GM21447 (cell line): Measurements from ENCODE around the gene NSRP1.
"Not testable (repeated sequence)": the region's sequence is repeated elsewhere in the genome, so short reads cannot be mapped to it uniquely, and the experiment has no call there.

ENCODE experiments used
- ATAC-seq: cut with Tn5 transposase; IDR thresholded peaks from one replicate; pipeline ENCODE4 v1.9.1; 2021; ENCODE audit not compliant: unreplicated experiment

The NSRP1 gene, protein sequence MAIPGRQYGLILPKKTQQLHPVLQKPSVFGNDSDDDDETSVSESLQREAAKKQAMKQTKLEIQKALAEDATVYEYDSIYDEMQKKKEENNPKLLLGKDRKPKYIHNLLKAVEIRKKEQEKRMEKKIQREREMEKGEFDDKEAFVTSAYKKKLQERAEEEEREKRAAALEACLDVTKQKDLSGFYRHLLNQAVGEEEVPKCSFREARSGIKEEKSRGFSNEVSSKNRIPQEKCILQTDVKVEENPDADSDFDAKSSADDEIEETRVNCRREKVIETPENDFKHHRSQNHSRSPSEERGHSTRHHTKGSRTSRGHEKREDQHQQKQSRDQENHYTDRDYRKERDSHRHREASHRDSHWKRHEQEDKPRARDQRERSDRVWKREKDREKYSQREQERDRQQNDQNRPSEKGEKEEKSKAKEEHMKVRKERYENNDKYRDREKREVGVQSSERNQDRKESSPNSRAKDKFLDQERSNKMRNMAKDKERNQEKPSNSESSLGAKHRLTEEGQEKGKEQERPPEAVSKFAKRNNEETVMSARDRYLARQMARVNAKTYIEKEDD

DNA sequence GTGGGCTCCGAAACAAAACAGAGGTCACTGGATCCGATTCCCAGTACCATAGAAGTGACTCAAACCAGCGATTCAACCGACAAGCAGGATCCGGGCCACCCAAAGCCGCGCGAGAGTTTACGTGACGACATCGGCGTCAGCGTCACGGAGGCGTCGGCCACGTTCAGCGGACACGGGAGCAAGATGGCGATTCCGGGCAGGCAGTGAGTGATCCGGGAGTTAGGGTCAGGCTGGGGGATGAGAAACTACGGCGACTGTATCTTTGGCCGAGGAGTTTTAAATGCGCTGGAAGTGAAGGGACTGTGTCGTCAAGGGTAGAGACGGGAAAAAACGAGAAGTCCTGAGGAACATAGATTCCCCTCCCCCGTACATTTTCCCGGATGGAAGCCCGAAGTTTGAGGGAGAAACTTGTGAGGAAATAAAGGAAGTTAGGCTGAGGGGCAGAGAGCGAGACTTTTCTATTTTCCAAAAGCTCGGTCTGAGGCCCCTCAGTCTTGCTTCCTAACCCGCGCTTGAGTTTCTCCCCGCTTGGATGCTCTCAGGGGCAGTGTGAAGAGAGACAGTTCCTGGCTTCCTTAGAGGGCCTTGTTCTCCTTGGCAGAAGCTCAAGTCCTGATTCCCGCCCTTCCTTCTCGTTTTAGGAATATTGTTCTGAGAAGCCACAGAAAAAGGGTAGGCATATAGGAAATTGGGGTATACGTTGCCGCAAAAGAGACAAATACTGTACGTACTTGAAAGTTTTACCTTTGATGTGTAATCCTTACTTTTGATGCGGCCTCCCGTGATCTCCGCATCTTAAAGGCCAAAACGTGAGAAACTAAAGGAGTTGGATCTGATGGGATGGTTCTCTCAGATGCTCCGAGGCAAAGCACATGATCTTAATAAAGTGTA lies at the start of gene NSRP1:
TSS of gene NSRP1 (plus strand) at position 156 of the 891 bp plus-strand sequence. CDS start at position 184, 28 bp downstream.
- peak; percentile 87 for ATAC-seq

DNA sequence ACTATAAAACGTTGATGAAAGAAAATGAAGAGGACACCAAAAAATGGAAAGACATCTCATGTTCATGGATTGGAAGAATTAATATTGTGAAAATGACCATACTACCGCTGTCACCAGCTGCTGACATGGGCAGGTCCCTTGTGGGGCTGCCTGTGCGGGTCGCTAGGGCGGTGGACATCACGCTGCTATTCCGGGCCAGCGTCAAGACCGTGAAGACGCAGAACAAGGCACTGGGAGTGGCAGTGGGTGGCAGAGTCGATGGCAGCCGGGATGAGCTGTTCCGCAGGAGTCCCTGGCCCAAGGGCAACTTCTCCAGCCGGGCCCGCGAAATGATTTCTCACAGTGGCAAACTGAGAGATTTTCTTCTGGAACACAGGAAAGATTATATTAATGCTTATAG lies 48.2 kb upstream of the NSRP1 start:
- no peak for ATAC-seq

GRCh38 chr17:30074254-30074653 lies 42.4 kb upstream of the NSRP1 start:
- ATAC-seq, result no peak

- ATAC-seq, result no peak
Measured at GRCh38 chr17:30074730-30075129, 41.9 kb upstream of the NSRP1 start.

DNA sequence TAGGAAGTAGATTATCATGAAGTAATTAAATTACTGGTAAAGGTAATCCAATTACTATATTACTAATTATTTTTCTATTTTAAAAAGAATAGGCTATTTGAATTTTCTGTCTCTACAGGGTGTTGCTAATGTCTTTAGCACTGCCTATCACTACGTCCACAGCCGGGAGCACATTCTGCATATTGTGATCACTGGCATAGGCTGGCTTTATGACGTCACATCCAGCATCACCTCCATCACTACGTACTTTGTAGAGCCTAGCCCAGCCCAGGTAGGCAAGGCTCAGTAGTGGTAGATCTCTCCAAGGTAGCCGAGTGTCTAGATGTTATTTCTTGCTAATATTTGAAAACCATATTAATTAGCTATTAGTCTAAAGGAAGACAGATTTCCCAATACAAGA lies 33.8 kb upstream of the NSRP1 start:
- no peak for ATAC-seq

DNA sequence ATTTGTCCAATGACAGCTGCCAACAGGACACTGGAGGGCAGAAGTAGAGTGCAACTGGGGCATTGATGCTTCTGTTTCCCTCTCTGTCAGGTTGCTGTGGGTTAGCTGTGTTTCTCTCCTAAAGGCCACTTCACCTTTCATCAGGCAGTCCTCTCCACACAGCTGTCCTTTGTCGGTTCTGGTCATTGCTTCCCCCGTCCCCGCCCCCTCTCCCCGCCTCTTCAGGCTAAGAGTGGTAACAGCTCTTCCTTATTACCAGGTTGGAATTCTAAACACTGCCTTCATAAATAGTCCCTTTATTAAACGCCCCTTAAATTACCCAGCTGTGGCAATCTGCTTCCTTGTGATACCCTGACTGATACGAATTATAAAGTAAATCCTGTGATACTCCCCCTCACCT lies 31.8 kb upstream of the NSRP1 start:
- ATAC-seq, result no peak

- no peak for ATAC-seq
Measured at GRCh38 chr17:30086896-30087295, 29.7 kb upstream of the NSRP1 start.

DNA sequence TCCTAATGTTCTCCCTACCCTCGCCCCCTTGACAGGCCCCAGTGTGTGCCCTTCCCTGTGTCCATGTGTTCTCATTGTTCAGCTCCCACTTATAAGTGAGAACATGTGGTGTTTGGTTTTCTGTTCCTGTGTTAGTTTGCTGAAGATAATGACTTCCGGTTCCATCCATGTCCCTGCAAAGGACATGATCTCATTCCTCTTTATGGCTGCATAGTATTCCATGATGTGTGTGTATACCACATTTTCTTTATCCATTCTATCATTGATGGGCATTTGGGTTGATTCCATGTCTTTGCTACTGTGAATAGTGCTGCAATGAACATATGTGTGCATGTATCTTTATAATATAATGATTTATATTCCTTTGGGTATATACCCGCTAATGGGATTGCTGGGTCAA lies 29.2 kb upstream of the NSRP1 start:
- not testable (repeated sequence) for ATAC-seq

DNA sequence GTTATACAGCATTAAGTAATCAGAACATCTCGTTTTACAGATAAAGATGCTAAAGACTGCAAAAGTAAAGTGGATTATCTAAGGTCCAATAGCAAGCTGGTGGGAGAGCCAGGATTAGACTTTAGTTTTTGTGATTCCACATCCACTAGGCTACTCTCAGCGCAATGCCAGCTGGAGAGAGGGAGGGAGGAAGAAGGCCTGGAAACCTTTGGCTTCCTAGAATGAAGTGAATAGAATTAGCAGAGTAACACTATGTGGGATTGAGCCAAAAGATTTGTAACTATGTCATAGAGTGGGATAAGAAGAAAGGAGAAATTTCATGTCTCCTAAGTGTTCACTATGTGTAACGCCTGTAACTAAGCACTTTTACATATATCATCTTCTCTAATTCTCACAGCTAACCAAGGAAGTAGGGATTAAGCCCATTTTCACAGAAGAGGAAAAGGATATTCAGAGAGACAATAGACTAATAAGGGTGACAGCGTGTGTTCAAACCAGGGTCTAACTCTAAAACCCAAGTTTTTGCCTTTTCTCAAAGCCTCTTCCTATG lies 25.4 kb upstream of the NSRP1 start:
- ATAC-seq, result no peak

DNA sequence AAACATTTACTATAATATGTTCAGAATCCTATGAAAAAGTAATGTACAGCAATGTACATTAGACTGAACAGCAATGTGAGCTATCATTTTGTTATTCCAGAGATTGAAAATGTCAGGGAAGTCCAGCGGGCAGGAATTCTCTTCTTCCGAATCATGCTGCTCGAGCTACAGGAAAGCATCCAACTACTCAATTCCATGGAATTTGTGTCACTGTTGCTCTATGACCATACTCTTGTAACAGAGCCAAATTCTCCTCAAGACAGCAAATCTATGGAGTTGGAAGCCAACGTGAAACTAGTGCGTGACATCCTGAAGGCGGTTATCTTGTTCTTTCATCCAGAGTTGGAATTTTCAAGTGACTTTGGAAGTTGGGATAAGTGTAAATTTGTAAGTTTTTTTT lies 24.8 kb upstream of the NSRP1 start:
- no peak for ATAC-seq

DNA sequence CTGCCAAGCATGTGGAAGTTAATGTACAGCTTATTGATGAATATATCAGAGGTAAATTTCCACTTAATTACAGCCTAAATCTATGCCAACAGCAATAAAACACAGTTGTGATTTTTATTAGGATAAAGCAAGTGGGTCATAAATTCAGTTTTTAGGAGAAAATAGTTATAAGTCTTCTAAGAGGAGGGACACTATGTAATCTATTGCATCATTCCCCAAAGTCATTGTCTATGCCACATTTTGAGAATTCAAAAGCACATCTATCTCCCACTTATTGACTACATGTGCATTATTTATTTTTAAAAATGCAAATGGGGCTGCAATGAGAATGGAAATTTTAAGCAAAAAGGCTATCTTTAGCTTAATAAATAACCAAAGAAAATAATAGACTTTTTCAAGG lies 23.7 kb upstream of the NSRP1 start:
- ATAC-seq, result no peak

DNA sequence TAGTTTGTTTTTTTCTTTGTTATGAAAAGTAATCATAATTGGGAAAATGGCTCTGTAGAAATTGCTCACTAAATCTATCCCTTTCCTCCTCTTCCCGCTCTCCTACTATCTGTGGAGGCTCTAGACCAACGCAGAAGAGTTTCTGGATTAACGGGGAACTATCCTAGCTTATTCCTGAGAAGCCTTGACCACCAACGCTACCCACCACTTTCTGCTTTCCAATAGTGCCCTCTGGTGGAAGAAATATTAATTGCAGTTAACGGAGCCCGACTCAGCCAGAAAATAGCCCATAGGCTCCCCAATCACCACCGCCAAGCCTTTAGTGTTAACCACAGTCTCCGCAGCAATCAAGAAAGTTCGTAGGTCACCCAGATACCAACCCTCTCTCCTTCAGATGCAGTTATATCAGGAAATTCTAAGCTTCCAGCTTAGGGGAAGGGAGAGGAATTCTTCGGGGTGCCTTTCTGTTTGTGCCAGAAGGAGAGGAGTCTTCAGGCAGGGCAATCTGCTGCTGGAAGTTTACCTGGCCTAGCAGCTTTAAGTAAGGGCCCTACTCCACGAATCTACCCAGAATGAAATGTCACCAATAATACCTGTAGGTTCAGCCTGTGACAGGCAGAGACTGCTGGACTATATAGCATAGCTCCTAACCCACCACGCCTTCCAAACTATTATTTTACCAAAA lies 23.0 kb upstream of the NSRP1 start:
- no peak for ATAC-seq

DNA sequence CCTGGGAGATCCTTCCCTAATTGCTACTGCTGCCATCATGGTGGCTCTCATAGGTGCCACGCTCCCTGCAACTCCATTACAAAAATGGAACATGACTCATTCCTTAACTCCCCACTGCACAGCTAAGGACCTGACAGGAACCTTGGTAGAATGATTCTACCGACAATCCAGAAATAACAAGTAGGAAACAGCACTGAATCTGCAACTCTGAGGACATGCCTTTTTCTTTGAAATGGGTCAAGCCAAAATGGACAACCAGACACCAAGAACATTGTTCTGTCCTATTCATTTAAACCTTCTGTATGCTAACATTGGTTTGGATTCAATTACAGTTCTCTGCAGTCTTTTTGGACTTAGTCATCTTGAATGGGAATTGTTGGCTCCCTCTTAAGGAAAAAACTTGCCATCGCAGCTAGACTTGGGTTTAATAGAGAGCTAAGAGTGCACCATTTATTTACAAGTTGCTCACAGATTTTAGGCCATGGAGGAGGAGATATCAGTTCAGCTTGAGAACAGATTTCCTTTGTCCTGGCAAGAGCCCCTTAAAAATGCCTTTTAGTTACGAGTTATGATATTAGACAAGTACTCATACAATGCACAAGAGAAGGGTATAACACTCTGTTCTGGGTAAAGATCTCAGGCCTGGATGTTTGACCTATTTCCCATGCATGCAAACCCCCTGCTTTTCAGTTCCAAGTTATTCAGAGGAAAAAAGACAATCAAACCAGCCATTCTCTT lies 20.9 kb upstream of the NSRP1 start:
- ATAC-seq, result no peak

- no peak for ATAC-seq
Measured at GRCh38 chr17:30101686-30102390, 14.8 kb upstream of the NSRP1 start.

GRCh38 chr17:30103921-30104320 lies 12.7 kb upstream of the NSRP1 start:
- ATAC-seq, result no peak

DNA sequence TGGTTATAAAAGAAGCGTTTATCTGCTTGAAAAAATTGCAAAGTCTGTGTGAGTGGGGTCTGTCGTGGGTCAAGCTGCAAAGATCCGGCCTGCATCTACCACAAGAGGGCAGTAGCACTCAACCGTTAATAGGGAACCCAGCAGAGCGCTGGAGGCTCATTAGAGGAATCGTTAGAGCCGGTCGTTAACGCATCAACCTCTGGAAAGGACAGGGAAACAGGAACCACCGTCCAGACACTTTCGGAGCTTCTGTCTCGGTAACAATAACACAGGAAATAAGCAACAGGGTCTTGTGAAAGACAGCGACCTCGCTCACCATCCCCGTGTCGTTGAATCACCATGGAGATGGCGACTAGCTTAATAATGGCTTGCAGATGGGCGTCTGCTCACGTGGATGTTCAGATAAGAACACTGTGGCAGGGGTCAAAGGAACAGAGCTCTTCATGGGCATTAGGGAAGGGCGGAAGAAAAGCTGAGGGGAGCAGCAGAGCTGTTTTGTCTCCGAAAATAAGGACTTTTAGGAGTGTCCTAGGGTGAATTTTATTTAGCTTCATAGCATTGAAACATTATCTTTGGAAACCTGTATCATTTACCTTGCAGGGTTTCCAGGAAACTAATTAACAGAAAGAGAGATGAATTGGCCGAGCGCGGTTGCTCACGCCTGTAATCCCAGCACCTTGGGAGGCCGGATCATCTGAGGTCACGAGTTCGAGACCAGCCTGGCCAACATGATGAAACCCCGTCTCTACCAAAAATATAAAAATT lies 11.9 kb upstream of the NSRP1 start:
- ATAC-seq, result peak; percentile 75

DNA sequence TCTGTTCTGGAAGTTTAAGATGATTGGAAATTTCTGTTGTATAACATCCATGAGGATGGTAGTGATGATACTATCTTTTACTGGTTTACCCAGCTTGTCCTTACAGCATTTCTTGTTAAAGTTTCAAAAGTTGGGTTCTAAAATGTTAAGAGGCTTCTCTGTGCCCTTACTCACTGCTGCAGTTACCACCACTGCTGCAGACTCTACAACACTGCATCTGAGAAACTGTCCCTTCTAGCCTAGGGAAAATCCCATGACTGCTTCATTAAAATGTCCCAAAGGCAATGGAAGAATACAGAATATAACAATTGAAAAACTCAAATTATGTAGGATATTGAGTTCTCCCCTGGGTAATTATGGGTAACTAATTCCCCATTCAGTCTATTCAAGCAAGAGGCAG lies 3.8 kb upstream of the NSRP1 start:
- ATAC-seq, result no peak

- no peak for ATAC-seq
Measured at GRCh38 chr17:30113213-30113612, 3.4 kb upstream of the NSRP1 start.

- no peak for ATAC-seq
Measured at GRCh38 chr17:30116345-30116660, 313 bp upstream of the NSRP1 start.
